ENCODE data around the gene COX5A.
"Not testable (repeated sequence)": the region's sequence is repeated elsewhere in the genome, so short reads cannot be mapped to it uniquely, and the experiment has no call there.

The COX5A gene

DNA sequence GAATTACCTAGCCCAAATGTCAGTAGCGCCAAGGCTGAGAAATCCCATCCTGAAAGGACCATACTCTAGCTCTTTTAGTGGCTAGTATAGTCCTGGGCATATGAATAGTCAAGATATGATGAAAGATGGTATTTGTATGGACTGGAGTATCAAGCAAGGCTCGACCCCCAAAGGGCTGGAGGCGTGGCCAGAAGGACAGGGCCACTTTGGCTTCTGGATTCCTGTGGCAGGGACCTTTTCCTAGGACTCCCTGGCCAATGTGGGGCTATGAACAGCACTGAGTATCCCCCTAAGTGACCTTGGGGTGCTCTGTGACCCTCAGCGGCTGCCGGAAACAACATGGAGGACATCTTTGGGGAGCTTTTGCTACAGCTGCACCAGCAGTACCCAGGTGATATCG, 42.0 kb downstream of the COX5A start:
- no peak for DNase-seq

- DNase-seq, result not testable (repeated sequence)
Observed at GRCh38 chr15:74894383-74894782, 43.5 kb downstream of the COX5A start.

- no peak for DNase-seq
Observed at GRCh38 chr15:74893627-74894026, 44.2 kb downstream of the COX5A start.

GRCh38 chr15:74892931-74893330, 44.9 kb downstream of the COX5A start:
- no peak for DNase-seq

GRCh38 chr15:74892313-74892712, 45.6 kb downstream of the COX5A start:
- no peak for DNase-seq

GRCh38 chr15:74891469-74891868, 46.4 kb downstream of the COX5A start:
- DNase-seq, result no peak

DNA sequence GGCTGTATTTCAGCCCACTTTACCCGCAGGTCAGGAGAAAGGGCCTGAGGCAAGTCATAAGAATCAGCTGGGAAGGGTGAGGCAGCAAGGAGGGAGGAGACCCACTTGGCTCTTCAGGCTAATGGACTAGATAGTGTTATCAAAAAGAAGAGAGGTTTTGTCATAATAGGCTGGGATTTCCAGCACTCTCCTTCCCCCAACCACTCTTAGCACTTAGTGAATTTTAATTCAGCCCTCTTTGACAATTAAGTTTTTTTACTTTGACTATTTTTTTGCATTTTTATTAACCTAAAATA, 47.3 kb downstream of the COX5A start:
- DNase-seq, result no peak

- no peak for DNase-seq
Observed at GRCh38 chr15:74889883-74890664, 47.8 kb downstream of the COX5A start, which contains the start of gene MPI. Gene MPI (plus strand): TSS chr15:74890042. CDS start chr15:74890074, 32 bp downstream.

DNA sequence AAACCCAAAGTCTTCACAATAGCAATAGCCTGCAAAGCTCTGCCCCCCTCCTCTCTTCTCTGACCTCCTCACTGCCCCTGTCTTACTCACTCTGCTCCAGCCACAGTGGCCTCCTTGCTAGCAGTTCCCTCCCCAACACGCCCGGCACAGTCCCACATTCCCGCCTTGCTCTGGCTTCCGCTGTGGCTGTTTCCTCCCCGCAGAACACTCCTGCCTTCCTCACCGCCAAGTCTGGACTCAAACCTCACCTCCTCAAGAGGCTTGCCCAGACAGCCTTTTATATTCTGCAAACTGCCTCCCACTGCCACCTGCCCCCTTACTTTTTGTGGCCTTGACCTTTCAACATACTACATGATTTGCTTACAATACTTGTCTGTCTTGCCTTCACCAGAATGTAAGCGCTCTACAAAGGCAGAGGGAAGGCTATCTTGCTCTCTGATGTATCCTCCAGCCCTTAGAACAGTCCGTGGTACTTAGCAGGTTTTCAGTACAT, 48.4 kb downstream of the COX5A start:
- no peak for DNase-seq

- no peak for DNase-seq
Observed at GRCh38 chr15:74888716-74889115, 49.2 kb downstream of the COX5A start.

GRCh38 chr15:74887537-74888193, 50.2 kb downstream of the COX5A start:
- DNase-seq, result not testable (repeated sequence)

DNA sequence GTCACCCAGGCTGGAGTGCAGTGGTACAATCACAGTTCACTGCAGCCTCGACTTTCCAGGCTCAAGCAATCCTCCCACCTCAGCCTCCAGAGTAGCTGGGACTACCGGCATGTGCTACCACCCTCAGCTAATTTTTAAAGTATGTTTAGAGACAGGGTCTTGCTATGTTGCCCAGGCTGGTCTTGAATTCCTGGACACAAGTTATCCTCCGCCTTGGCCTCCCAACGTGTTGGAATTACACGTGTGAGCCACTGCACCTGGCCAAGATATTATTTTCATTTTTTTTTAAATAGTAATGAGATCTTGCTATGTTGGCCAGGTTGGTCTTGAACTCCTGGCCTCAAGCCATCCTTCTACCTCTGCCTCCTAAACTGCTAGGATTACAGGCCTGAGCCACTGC, 52.4 kb downstream of the COX5A start:
- no peak for DNase-seq

DNA sequence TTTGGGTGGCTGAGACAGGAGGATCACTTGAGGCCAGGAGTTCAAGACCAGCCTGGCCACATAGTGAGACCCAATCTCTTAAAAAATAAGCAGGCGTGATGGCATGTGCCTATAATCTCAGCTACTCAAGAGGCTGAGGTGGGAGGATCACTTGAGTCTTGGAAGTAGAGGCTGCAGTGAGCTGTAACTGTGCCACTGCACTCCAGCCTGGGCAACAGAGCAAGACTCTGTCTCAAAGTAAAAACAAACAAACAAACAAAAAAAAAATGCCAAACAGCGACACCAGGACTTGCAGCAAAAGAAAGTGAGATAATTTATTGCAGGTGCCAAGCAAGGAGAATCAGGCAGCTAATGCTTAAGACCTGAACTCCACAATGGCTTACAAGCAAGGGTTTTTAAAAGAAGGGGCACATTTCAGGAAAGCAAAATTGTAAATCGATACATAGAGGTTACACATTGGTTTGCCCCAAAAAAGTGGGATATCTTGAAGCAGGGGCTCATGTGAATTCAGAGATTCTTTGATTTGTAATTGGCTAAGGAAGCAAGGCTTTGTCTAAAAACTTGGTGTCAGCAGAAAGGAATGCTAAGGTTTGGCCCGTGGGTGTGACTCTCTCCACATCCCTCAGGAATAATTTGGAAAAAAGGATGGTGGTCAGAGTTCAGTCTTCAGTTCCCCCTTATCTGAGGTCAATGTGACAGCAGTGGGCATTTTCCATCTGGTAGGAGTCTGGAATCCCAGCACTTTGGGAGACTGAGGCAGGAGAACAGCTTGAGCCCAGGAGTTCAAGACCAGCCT, 53.2 kb downstream of the COX5A start:
- DNase-seq, result no peak

- no peak for DNase-seq
Observed at GRCh38 chr15:74882528-74882927, 55.3 kb downstream of the COX5A start.

GRCh38 chr15:74878273-74878672, 59.6 kb downstream of the COX5A start:
- DNase-seq, result no peak

DNA sequence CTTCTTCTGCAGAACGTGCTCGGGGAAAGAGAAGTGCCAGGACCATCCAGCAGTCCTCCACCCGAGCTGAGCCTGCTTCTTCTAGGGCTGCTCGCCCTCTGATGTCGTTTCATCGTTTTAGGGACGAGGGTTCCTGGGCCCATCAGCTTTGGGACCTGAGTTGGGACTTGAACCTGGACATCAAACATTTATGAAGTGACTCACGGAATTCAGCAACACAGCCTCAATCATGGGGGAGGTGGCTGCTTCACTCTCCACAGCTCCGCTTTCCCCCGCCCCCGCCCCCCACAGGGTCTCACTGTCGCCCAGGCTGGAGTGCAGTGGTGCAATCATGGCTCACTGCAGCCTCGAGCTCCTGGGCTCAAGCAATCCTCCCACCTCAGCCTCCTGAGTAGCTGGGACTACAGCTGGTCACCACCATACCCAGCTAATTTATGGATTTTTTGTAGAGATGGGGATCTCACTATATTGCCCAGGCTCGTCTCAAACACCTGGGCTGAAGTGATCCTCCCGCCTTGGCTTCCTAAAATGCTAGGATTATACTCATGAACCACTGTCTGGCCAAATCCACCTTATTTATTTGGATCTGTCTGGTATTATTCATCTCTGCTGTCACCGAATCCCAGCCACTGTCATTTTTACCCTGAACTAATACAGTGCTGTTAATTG, 64.0 kb downstream of the COX5A start:
- no peak for DNase-seq

GRCh38 chr15:74873036-74873755, 64.7 kb downstream of the COX5A start, which contains the start of gene SCAMP2:
Gene SCAMP2 (minus strand): TSS chr15:74873365. CDS start chr15:74873255, 110 bp downstream.
- peak; percentile 55 for DNase-seq

GRCh38 chr15:74872702-74873035, 65.2 kb downstream of the COX5A start:
- DNase-seq, result no peak

DNA sequence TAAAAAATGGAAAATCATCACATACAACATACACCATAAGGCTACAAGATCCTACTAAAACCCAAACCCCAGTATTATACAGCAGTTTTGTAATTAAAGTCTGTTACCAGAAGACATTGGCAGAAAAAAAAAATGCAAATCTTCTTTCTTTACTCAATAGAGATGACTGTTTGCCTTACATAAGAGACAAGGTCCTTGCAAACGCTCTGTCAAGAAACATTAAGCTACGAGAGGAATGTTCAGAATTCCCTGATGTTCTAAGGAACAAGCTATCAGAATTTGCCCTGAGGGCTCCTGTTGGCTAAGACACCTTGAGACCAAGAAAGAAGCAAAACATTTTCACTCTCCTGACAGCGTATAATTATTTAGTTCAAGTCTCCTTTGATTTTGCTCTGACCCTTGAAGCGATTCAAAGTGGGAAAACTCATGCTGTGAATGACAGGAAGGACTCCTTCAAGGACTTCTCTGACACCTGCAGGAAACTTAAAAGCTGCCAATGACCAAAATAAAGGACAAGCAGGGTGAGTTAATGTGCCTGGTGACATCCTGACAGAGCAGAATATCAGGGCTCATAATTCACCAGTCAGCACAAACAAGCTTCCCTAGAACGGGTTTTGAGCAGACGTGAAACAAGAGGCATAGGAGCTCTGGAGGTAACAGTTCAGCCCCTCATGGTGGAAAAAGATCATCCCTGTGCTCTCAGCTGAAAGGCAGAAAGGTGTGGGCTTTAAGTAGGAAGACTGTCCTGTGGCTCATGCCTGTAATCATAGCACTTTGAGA, 67.2 kb downstream of the COX5A start:
- DNase-seq, result no peak

Measured in cortex of kidney (tissue), 1 donor.